ENCODE results near the gene CDKN1A. TPM values are rescaled to one million over a fixed set of nuclear protein-coding genes. Genes with fewer than 3 reads are reported as not detected.

CDKN1A gene
- polyA plus RNA-seq, 1 donor from 2014 or later, result 23.0 TPM

- Histone ChIP-seq H3K9ac (ENCODE audit: low read length) (no peak overlapping the region), H3K36me3 (ENCODE audit: insufficient read depth, low read length) (no peaks in the 10 kb centered on the region), H3K27me3 (ENCODE audit: insufficient read depth, low read depth, low read length) (no peaks in the 10 kb centered on the region), H4K20me1 (ENCODE audit: insufficient read depth) (no peaks in the 10 kb centered on the region), H3K79me2 (replicated peaks; ENCODE audit: insufficient read depth, low read length) (no peaks in the 10 kb centered on the region), H3K27ac (ENCODE audit: low read length) (no peak overlapping the region), H2AFZ (ENCODE audit: low read depth, low read length) (no peak overlapping the region), H3K9me2 (ENCODE audit: insufficient read depth, low read length) (no peaks in the 10 kb centered on the region), H3K9me3 (ENCODE audit: low read length) (no peaks in the 10 kb centered on the region), H3K4me2 (ENCODE audit: low read length) (no peak overlapping the region), H3K4me3 (ENCODE audit: low read length) (no peak overlapping the region), H3F3A (ENCODE audit: insufficient read depth, low read length, poor library complexity, severe bottlenecking) (no peaks in the 10 kb centered on the region)
- no peak for TF ChIP-seq SMC3 (conservative IDR thresholded peaks at IDR 0.05; ENCODE audit: poor library complexity)
Observed at GRCh38 chr6:36691011-36691410, 12.5 kb downstream of the CDKN1A start.

GRCh38 chr6:36691612-36692011 is 13.1 kb downstream of the CDKN1A start:
- H4K20me1 ChIP-seq (ENCODE audit: insufficient read depth), result no peaks in the 10 kb centered on the region
- H2AFZ ChIP-seq (ENCODE audit: low read depth, low read length), result no peak overlapping the region
- H3K79me2 ChIP-seq (replicated peaks; ENCODE audit: insufficient read depth, low read length), result no peaks in the 10 kb centered on the region
- H3K9me3 ChIP-seq (ENCODE audit: low read length), result no peaks in the 10 kb centered on the region
- no peak overlapping the region for H3K4me2 ChIP-seq (ENCODE audit: low read length)
- no peaks in the 10 kb centered on the region for H3K27me3 ChIP-seq (ENCODE audit: insufficient read depth, low read depth, low read length)
- H3K9me2 ChIP-seq (ENCODE audit: insufficient read depth, low read length), result no peaks in the 10 kb centered on the region
- TF ChIP-seq EZH2 (IDR thresholded peaks at IDR 0.05; ENCODE audit: borderline replicate concordance, insufficient read depth, low read length, poor library complexity, severe bottlenecking), result no peak
- no peak for TF ChIP-seq MXI1 (conservative IDR thresholded peaks at IDR 0.05; ENCODE audit: poor library complexity, severe bottlenecking)
- TF ChIP-seq POLR2AphosphoS5 (IDR thresholded peaks at IDR 0.05), result no peak
- no peak for TF ChIP-seq EP300 (conservative IDR thresholded peaks at IDR 0.05; ENCODE audit: poor library complexity, severe bottlenecking)
- no peak for TF ChIP-seq RAD21 (conservative IDR thresholded peaks at IDR 0.05)
- TF ChIP-seq REST (IDR thresholded peaks at IDR 0.05; ENCODE audit: borderline replicate concordance), result no peak
- no peak for TF ChIP-seq CTCF (IDR thresholded peaks at IDR 0.05; ENCODE audit: poor library complexity, severe bottlenecking)
- no peak for TF ChIP-seq TAF1 (IDR thresholded peaks at IDR 0.05; ENCODE audit: low read depth)
- no peak for TF ChIP-seq SMC3 (conservative IDR thresholded peaks at IDR 0.05; ENCODE audit: poor library complexity)
- H3F3A ChIP-seq (ENCODE audit: insufficient read depth, low read length, poor library complexity, severe bottlenecking), result no peaks in the 10 kb centered on the region
- H3K4me3 ChIP-seq (ENCODE audit: low read length), result no peak overlapping the region
- H3K36me3 ChIP-seq (ENCODE audit: insufficient read depth, low read length), result no peaks in the 10 kb centered on the region
- no peak overlapping the region for H3K9ac ChIP-seq (ENCODE audit: low read length)
- H3K27ac ChIP-seq (ENCODE audit: low read length), result no peak overlapping the region

- Histone ChIP-seq H3K4me3 (ENCODE audit: low read length) (no peak overlapping the region), H3K79me2 (replicated peaks; ENCODE audit: insufficient read depth, low read length) (no peaks in the 10 kb centered on the region), H3K9me2 (ENCODE audit: insufficient read depth, low read length) (no peaks in the 10 kb centered on the region), H3F3A (ENCODE audit: insufficient read depth, low read length, poor library complexity, severe bottlenecking) (no peaks in the 10 kb centered on the region), H3K36me3 (ENCODE audit: insufficient read depth, low read length) (no peaks in the 10 kb centered on the region), H4K20me1 (ENCODE audit: insufficient read depth) (no peaks in the 10 kb centered on the region), H3K9ac (ENCODE audit: low read length) (no peak overlapping the region), H2AFZ (ENCODE audit: low read depth, low read length) (no peak overlapping the region), H3K4me2 (ENCODE audit: low read length) (no peak overlapping the region), H3K27ac (ENCODE audit: low read length) (no peak overlapping the region), H3K27me3 (ENCODE audit: insufficient read depth, low read depth, low read length) (no peaks in the 10 kb centered on the region), H3K9me3 (ENCODE audit: low read length) (no peaks in the 10 kb centered on the region)
- TF ChIP-seq EZH2 (IDR thresholded peaks at IDR 0.05; ENCODE audit: borderline replicate concordance, insufficient read depth, low read length, poor library complexity, severe bottlenecking), result no peak
- no peak for TF ChIP-seq TAF1 (IDR thresholded peaks at IDR 0.05; ENCODE audit: low read depth)
- TF ChIP-seq SMC3 (conservative IDR thresholded peaks at IDR 0.05; ENCODE audit: poor library complexity), result no peak
- TF ChIP-seq POLR2AphosphoS5 (IDR thresholded peaks at IDR 0.05), result no peak
- no peak for TF ChIP-seq CTCF (IDR thresholded peaks at IDR 0.05; ENCODE audit: poor library complexity, severe bottlenecking)
- no peak for TF ChIP-seq EP300 (conservative IDR thresholded peaks at IDR 0.05; ENCODE audit: poor library complexity, severe bottlenecking)
- no peak for TF ChIP-seq REST (IDR thresholded peaks at IDR 0.05; ENCODE audit: borderline replicate concordance)
- TF ChIP-seq MXI1 (conservative IDR thresholded peaks at IDR 0.05; ENCODE audit: poor library complexity, severe bottlenecking), result no peak
- TF ChIP-seq RAD21 (conservative IDR thresholded peaks at IDR 0.05), result no peak
Observed at GRCh38 chr6:36692220-36692619, 13.7 kb downstream of the CDKN1A start.

Measured in neural cell (in vitro differentiated cells).